Neutrophil (primary cell): ENCODE data around the gene C1QL4.
"Not testable (repeated sequence)": the region's sequence is repeated elsewhere in the genome, so short reads cannot be mapped to it uniquely, and the experiment has no call there.

ENCODE experiments used
- H3K27ac ChIP-seq: fragments of 200-600 bp; sonication (generic); 2 replicates; pipeline ENCODE4 v1.5.1; 2016; ENCODE audit warnings: mild to moderate bottlenecking, moderate library complexity
- H3K27me3 ChIP-seq: fragments of 200-600 bp; sonication (generic); 2 replicates; pipeline ENCODE4 v1.6.0; 2016; ENCODE audit warnings: mild to moderate bottlenecking
- H3K36me3 ChIP-seq: fragments of 200-600 bp; sonication (generic); 2 replicates; pipeline ENCODE4 v1.5.1; 2017
- H3K4me1 ChIP-seq, 2 experiments: fragments of 200-600 bp in 1 of 2; sonication (generic) in 1 of 2; 1 replicate in 1 of 2; 2 replicates in 1 of 2; pipeline versions ENCODE4 v1.5.1 to v1.6.1; 2013 to 2016; ENCODE audit warnings: low read depth in 1 of 2, low read length in 1 of 2, mild to moderate bottlenecking in 1 of 2, moderate library complexity in 1 of 2; ENCODE audit not compliant: control insufficient read depth in 1 of 2, insufficient read depth in 1 of 2
- H3K4me3 ChIP-seq, 2 experiments: fragments of 200-600 bp in 1 of 2; sonication (generic) in 1 of 2; 1 replicate in 1 of 2; 2 replicates in 1 of 2; pipeline ENCODE4 v1.5.1; 2013 to 2016; ENCODE audit warnings: low read depth in 1 of 2, low read length in 1 of 2, mild to moderate bottlenecking in 1 of 2, moderate library complexity in 1 of 2
- H3K9me3 ChIP-seq: fragments of 200-600 bp; sonication (generic); 2 replicates; pipeline ENCODE4 v1.5.1; 2016
- CTCF ChIP-seq: fragments of 200-600 bp; sonication (generic); IDR thresholded peaks from 2 replicates; pipeline ENCODE4 v1.5.1; 2016; ENCODE audit warnings: antibody characterized with exemption

Gene C1QL4

GRCh38 chr12:49314811-49315210 is 22.2 kb downstream of the C1QL4 start:
- Histone ChIP-seq H3K9me3 (no peaks in the 10 kb centered on the region), H3K4me3 (no peak overlapping the region), H3K27ac (no peak overlapping the region), H3K27me3 (peaks cover 48% of the 10 kb centered on the region), H3K36me3 (no peaks in the 10 kb centered on the region), H3K4me1 (no peaks in the 10 kb centered on the region)
- TF ChIP-seq CTCF = no peak

- not testable (repeated sequence) for H3K9me3 ChIP-seq, H3K27ac ChIP-seq, H3K4me3 ChIP-seq, H3K4me1 ChIP-seq, H3K36me3 ChIP-seq
- H3K27me3 ChIP-seq = peaks cover 37% of the 10 kb centered on the region
Observed at GRCh38 chr12:49310451-49311000, 26.5 kb downstream of the C1QL4 start.

- H3K4me1 ChIP-seq = no peaks in the 10 kb centered on the region
- H3K4me3 ChIP-seq = no peak overlapping the region
- H3K27me3 ChIP-seq = peaks cover 28% of the 10 kb centered on the region
- no peak overlapping the region for H3K27ac ChIP-seq
- H3K36me3 ChIP-seq = no peaks in the 10 kb centered on the region
- no peaks in the 10 kb centered on the region for H3K9me3 ChIP-seq
- no peak for TF ChIP-seq CTCF
Observed at GRCh38 chr12:49309386-49309785, 27.6 kb downstream of the C1QL4 start.

GRCh38 chr12:49305762-49306510 is 31.1 kb downstream of the C1QL4 start:
- no peak for TF ChIP-seq CTCF
- H3K4me3 ChIP-seq = no peak overlapping the region
- H3K27me3 ChIP-seq = peaks cover 39% of the 10 kb centered on the region
- H3K9me3 ChIP-seq = no peaks in the 10 kb centered on the region
- H3K4me1 ChIP-seq = no peaks in the 10 kb centered on the region
- no peak overlapping the region for H3K27ac ChIP-seq
- H3K36me3 ChIP-seq = no peaks in the 10 kb centered on the region

- Histone ChIP-seq H3K4me1 (no peaks in the 10 kb centered on the region), H3K9me3 (no peaks in the 10 kb centered on the region), H3K36me3 (no peaks in the 10 kb centered on the region), H3K27ac (no peak overlapping the region), H3K27me3 (peaks cover 45% of the 10 kb centered on the region), H3K4me3 (no peak overlapping the region)
- no peak for TF ChIP-seq CTCF
Observed at GRCh38 chr12:49304161-49304560, 32.8 kb downstream of the C1QL4 start.

GRCh38 chr12:49301760-49302159 is 35.2 kb downstream of the C1QL4 start:
- H3K4me1 ChIP-seq = peaks cover 6 to 10% of the 10 kb centered on the region in 2 experiments
- H3K9me3 ChIP-seq = no peaks in the 10 kb centered on the region
- H3K27me3 ChIP-seq = peaks cover 61% of the 10 kb centered on the region
- no peak for TF ChIP-seq CTCF
- H3K36me3 ChIP-seq = no peaks in the 10 kb centered on the region
- no peak overlapping the region for H3K4me3 ChIP-seq
- no peak overlapping the region for H3K27ac ChIP-seq
